Coronary artery (tissue), 2 donors: Measurements from ENCODE around the gene SEC11C.

Experiments
- DNase-seq: peaks from one replicate; pipeline ENCODE4 v3.0.0-alpha.2; 2017; ENCODE audit warnings: low spot score
- H3K27ac ChIP-seq, 2 donors: fragments of 200-600 bp; sonication (generic); one replicate each; pipeline ENCODE4 v1.5.1; 2016 to 2019
- H3K4me3 ChIP-seq: fragments of 200-600 bp; sonication (generic); 2 replicates; pipeline ENCODE4 v1.5.1; 2016; ENCODE audit warnings: mild to moderate bottlenecking, moderate library complexity
- CTCF ChIP-seq: fragments of 200-600 bp; sonication (generic); IDR thresholded peaks from one replicate; pipeline ENCODE4 v1.5.1; 2019; ENCODE audit warnings: antibody characterized with exemption

Gene SEC11C

GRCh38 chr18:59207506-59207905, 67.8 kb downstream of the SEC11C start:
- no peak for DNase-seq
- no peak overlapping the region for H3K27ac ChIP-seq
- no peak overlapping the region for H3K4me3 ChIP-seq
- TF ChIP-seq CTCF: no peak
